TTC549 (cell line): ENCODE results near the gene ULK3.

Experiments
- FAIRE-seq: peaks from 2 replicates; lab custom pipeline; 2012; peaks lifted over from hg19 to GRCh38; lab: Jason Lieb, UNC

Gene ULK3

DNA sequence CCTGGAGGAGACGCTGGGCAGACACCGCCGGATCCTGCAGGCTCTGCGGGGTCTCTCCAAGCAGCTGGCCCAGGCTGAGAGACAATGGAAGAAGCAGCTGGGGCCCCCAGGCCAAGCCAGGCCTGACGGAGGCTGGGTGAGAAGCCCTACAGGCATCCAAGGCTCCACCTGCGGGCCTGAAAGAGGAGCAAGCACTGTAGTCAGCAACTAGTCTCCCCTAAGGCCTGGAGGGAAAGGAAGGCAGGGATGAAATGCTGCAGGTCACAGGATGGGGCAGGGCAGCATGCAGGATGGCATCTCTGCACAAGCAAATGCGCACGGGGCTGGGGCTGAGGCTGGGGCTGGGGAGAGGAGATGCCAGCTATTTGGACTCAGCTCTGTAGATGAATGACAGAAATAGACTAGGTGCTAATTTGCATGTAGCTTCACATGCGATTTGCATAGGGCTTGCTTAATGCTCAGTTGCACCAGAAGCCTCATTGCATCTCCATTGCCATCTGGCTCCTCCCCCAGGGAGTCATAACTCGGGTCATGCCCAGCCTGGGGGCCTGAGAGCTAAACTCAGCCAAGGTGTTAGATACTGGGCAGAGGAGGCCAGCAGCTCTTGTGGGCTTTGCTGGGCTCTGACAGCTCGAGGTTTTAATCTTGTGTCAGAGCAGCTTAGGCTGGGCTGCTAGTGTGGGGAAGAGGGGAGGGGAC, 21.7 kb downstream of the ULK3 start:
- no peak for FAIRE-seq

DNA sequence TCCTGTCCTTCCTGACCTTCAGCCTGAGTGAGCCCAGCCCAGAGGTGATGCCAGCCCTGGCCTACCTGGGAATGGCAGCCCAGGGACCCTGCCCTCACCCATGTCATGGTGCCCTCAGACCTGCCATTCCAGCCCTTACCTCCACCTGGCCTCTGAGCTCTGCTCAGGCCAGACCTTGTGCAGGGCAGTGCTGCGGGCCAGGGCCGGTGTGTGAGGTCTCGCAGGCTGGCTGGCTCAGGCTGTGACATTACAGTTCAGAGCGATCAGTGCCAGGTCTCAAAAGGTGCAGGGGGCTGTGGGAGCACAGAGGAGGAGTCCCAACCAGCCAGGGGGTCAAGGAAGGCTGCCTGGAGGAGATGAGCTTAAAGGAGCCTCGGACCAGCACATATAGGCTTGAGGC, 22.9 kb downstream of the ULK3 start:
- FAIRE-seq = no peak

DNA sequence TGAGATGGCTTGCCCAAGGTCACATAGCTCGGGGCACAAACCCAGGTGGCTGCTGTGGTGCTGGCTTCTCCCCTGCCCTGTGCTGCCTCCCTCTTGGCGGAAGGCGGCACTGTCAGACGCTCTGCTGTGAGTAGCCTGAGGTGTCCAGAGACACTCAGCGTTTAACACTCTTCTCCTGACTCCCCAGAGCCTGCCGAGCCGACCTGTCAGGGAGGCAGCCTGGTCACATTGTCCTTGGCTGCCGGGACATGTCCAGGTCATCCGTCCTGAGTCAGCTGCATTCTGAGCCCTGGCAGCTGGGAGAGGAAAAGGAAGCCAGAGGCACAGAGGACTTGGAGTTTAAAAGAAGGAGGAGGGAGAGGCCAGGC, 25.6 kb downstream of the ULK3 start:
- FAIRE-seq = no peak

DNA sequence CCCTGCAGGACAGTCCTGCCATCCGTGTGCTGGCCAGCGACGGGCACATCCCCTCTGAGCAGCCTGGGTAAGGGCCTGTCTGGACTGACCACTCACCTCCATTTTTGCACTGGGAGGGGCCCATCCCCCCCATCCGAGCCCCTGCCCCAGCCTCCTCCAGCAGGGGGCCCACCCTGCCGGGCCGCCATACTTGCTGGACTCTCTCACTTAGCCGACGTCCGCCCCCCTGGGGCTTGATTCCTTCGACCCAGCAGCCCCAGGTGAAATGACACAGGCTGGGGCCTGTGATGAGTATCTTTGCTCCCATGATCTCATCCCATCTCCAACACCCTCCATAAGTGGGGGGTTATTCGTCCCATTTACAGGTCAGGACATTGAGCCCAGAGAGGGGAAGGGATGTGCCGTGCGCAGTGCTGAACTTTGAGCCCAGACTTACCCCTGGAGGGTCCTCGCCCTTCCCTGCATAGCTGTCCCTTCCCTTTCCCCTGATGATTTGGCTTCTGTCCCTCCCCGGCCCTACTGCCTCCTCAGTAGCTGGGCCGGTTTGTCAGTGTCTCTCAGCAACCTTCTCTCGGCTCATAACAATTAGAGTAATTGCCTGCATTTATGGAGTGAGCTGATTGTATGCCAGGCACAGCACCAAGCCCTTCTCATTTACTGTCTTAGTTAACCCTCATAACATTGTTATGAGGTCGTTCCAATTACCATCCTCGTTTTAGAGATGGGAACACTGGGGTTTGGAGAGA, 26.2 kb downstream of the ULK3 start:
- no peak for FAIRE-seq

DNA sequence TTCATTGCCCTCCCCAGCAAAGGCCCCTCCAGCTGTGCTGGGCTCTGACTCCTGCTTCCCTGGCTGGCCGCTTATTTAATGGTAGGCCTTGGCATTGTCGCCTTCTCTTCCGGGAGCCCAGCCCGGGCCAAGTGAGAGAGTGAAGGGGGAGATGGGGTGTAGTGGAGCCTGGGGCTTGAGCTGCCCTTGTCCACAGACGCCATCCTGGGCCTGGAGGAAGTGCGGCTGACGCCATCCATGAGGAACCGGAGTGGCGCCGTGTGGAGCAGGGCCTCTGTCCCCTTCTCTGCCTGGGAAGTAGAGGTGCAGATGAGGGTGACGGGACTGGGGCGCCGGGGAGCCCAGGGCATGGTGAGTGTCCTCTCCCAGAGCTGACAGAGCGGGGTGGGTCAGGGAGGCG, 27.0 kb downstream of the ULK3 start:
- no peak for FAIRE-seq

DNA sequence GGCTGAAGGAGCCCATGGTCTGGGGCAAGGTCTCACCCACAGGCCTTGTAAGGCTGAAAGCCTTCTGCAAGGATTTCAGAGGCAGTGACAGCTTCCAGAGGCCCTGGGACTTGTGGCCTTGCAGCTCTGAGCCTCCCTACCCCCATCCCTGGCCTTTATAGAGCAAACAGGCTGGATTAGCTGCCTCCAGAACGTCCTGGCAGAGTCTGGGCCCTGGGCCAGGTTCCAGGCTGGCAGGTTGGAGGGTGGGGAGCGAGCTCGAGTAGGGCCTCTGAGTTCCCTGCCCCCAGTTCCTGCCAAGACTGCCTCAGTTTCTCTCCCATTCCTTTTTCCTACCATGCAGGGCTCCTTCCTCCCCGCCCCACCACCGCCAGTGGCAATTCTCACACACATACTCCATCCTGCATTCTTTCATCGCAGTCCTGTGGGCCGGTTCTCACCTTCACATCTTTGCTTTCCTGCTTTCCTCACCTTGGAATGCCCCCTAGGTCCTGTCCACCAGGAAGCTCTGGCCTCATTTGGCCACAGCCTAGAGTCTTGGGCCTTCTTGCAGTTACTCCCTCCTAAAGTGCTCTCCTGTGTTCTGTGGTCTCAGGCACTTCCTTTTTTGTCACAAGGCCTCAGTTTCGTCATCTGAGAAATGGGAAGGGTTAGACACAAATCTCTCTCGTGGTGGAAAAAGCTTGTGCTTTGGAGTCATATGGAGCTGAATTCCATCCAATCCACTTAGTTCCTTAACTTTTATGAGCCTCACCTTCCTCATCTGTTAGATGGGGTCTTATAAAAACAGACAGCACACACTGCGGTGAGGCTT, 27.6 kb downstream of the ULK3 start:
- FAIRE-seq = no peak

DNA sequence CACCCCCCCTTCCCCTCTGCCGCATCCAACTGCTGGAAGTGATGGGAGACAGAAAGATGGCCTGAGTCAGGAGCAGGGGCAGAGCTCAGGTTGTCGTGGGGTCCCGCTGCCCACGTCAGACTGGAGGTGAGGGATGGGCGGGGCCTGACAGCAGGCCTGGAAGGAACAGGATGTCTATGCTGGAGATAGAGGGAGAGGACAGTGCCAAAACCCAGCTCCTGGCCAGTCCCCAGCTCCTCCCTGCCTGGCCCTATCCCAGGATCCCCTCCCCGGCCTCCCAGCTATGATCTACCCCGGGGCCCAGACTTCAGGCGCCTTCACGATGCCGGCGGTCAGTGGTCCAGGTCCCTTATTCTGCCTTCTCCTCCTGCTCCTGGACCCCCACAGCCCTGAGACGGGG, 30.4 kb downstream of the ULK3 start, which contains the start of gene LMAN1L:
Gene LMAN1L, plus strand, starts transcription at position 303 of the 400 bp plus-strand sequence. Its CDS starts 20 bp downstream, at position 323.
- FAIRE-seq = no peak

DNA sequence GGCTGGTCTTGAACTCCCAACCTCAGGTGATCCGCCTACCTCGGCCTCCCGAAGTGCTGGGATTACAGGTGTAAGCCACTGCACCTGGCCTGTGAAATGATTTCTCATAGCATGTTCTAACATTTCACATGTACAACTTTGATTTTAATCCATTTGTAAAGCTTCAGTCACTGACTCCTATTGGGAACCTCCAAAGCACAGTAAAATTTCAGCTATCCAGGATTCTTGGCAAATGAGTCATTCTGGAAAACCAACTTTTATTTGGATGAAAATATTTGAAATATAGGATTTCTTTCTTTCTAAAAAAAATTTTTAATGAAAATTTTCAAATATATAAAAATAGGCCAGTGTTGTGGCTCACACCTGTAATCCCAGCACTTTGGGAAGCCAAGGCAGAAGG, 33.0 kb downstream of the ULK3 start:
- no peak for FAIRE-seq

DNA sequence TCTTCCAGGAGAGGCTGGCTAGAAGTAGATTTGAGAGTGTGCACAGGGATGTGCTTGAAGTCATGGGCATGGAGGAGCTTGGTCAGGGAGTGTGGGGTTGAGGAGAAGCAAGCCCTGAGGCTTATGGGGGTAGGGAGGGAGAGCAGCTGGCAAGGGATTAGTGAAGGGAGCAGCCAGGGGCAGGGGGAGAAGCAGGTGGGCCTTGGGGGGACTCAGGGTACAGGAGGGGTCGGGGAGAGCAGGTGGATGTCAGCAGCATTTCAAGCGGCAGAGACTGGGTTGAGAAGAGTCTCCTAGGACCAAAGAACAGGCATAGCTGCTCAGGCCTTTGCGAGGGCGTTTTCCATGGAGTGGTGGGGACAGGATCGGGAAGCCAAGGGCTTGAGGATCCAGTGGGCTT, 33.7 kb downstream of the ULK3 start:
- no peak for FAIRE-seq

DNA sequence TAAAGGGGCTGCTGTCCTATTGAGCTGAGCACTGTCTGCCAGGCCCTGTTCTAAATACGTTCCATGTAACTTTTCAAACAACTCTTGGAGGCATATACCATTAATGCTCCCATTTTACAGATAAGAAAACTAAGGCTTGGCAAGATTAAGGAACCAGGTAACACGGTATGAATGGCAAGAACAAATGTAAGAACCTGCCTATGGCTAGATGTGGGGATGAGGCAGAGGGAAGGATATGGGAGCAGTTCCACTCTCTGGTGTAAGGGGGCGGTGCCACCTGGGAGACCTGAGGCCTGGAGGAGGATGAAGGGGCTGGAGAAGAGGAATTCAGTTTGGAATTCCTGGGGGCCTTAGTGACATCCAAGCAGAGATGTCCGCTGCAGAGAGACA, 34.1 kb downstream of the ULK3 start:
- no peak for FAIRE-seq

DNA sequence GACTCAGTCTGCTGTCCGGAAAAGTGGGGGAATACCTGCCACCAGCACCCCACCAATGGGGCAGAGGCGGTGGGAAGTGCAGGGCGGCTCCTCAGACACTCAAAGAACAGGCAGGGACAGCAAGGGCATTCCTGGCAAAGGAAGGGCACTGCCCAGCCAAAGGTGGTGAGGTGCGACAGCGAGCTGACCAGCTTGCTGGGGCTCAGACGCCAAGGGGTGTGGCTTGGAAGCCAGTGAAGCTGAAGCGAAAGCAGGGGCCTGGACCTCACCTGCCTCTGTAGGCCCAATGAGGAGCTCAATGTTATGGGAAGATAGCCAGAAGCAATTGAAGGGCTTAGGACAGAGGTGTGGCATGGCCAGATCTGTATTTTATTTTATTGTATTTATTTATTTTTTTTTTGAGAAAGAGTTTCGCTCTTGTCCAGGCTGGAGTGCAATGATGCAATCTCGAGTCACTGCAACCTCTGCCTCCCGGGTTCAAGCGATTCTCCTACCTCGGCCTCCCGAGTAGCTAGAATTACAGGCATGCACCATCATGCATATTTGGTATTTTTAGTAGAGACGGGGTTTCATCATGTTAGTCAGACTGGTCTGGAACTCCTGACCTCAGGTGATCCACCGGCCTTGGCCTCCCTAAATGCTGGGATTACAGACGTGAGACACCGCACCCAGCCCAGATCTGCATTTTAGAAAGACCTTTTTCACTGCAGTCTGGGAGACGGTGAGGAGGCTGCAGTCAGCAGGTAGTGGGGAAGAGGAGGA, 34.7 kb downstream of the ULK3 start:
- FAIRE-seq = no peak

DNA sequence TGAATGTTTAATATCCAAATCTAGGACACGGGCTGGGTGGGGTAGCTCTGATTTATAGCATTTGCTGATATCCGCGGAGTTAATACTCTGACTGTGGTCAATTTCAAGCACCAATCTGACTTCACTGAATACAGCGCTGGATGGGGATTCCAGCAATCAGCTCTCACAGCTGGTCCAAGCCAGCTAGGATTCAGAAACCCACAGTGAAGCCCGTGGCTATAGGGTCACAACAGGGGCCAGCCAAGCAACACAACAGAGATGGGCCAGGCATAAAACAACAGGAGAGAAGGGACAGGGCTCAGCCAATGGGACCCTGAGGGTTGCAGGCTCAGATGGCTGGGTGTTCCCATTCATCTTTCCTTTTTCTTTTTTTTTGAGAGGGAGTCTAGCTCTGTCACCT, 35.7 kb downstream of the ULK3 start:
- FAIRE-seq = no peak

DNA sequence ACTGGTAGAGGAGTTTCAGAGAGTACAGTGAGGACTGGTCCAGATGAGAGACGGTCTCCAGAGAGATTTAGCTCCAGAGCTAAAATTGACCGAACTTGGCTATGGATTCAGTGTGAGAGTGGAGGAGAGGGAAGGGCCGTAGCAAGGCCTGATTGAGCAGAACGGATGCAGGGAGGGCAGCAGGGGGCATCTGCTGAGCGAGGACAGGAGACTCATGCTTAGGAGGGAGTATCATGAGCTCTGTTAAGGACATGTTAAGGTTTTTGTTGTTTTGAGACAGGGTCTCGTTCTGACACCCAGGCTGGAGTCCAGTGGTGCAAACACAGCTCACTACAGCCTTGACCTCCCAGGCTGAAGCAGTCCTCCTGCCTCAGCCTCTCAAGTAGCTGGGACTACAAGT, 38.0 kb downstream of the ULK3 start:
- no peak for FAIRE-seq

DNA sequence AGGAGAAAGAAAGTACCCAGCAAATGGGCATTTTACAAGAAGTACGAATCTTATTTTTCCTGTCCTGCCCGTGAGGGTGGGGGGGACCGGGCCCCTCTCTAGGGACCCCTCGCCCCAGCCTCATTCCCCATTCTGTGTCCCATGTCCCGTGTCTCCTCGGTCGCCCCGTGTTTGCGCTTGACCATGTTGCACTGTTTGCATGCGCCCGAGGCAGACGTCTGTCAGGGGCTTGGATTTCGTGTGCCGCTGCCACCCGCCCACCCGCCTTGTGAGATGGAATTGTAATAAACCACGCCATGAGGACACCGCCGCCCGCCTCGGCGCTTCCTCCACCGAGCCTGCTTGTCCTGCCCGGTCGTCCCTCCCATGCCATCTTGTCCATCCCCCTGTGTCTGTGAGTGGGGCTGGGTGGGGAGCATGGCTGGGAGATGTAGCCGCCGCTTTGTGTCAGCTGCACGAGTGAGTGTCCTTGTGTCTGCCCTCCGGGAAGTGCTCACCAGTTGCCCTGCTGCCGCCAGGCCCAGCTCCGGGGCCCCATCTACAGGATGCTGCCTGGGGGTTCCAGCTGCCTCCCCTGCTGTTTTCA, 40.0 kb downstream of the ULK3 start:
- FAIRE-seq = no peak

DNA sequence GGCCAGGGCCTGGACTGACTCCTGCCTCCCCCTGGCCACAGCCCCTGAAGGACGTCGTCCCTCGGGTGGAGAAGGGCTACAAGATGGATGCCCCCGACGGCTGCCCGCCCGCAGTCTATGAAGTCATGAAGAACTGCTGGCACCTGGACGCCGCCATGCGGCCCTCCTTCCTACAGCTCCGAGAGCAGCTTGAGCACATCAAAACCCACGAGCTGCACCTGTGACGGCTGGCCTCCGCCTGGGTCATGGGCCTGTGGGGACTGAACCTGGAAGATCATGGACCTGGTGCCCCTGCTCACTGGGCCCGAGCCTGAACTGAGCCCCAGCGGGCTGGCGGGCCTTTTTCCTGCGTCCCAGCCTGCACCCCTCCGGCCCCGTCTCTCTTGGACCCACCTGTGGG, 40.7 kb downstream of the ULK3 start:
- FAIRE-seq = no peak

DNA sequence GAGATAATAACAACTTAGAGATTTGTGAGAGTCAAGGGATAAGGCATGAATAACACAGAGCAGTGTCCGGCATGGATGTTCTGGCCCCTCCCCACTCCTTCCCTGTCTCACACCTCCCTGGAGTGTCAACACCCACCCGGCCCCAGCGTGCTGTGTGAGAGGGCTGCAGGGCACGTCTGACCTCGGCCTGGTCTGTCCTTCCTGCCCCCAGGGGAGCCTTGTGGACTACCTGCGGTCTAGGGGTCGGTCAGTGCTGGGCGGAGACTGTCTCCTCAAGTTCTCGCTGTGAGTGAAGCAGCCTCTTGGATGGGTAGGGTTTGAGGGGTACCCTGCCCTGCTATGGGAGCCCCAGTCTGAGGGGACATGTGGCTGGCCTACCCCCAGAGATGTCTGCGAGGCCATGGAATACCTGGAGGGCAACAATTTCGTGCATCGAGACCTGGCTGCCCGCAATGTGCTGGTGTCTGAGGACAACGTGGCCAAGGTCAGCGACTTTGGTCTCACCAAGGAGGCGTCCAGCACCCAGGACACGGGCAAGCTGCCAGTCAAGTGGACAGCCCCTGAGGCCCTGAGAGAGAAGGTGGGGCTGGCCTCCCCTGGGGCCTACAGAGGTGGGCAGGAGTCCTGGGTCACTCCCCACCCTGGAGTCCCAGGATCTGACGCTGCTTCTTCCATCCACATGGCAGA, 41.5 kb downstream of the ULK3 start:
- no peak for FAIRE-seq

DNA sequence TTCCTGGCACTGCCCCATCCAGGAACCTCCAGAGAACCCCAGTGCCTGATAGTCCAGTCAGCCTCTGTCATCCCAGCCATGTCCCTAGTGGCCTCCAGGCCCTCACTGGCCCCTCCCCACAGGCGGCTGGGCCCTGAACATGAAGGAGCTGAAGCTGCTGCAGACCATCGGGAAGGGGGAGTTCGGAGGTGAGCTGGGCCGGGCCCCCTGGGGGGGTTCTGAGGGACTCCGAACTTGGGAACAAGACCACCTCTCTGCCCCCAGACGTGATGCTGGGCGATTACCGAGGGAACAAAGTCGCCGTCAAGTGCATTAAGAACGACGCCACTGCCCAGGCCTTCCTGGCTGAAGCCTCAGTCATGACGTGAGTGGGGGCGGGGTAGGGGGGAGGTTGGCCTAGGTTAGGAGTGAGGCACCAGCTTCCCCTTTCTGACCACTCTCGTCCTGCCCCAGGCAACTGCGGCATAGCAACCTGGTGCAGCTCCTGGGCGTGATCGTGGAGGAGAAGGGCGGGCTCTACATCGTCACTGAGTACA, 42.3 kb downstream of the ULK3 start:
- FAIRE-seq = no peak

DNA sequence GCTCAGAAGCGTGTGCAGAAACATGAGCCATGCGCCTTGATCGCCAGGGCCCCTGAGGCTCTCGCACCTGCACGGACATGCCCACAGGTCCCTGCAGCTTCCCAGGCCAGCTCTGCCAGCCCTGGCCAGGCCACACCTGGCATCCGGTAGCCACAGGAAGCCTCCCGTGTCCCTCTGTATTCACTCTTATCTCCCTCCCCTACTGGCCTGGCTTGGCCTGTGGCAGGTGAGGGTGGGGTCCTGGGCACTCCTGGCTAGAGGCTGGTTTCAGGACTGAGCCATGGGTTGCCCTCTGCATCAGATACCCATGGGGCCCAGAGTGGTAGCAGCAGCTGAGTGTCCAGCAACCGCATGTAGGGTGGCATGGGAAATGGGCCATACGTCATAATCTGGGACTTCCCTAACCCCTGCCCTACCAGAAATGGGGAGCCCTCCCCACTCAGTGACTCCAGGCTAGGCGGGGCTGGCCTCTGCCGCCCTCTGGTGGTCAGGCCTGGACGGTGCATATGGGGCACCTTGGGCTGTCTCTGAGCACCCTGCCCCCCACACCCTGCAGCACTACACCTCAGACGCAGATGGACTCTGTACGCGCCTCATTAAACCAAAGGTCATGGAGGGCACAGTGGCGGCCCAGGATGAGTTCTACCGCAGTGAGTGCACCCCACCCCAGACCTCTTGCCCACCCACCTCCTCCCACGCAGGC, 42.9 kb downstream of the ULK3 start:
- FAIRE-seq = no peak

DNA sequence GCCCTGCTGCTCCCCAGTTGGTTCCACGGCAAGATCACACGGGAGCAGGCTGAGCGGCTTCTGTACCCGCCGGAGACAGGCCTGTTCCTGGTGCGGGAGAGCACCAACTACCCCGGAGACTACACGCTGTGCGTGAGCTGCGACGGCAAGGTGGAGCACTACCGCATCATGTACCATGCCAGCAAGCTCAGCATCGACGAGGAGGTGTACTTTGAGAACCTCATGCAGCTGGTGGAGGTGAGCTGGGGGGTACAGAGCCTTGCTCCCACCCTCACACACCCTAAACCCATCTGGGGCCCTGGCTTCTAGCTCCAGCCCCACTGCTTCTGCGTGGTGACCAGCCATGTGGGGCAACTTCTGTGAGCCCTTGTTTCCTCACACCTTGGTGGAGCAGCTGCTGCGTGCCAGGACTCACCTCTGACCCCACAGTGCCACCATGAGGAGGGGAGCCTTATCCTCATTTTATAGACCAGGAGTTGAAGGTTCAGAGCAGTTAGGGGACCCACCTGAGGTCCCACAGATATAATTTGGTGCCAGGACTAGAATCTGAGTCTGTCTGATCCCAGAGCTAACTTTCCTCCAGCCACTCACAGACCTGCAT, 43.6 kb downstream of the ULK3 start:
- FAIRE-seq = no peak
